HG03045 (cell line): Measurements from ENCODE around the gene CLPTM1L.
"Not testable (repeated sequence)": the region's sequence is repeated elsewhere in the genome, so short reads cannot be mapped to it uniquely, and the experiment has no call there.

Source experiments
- ATAC-seq: cut with Tn5 transposase; IDR thresholded peaks from one replicate; pipeline ENCODE4 v1.9.1; 2021; ENCODE audit warnings: mild to moderate bottlenecking, moderate library complexity; ENCODE audit not compliant: unreplicated experiment

Gene CLPTM1L

GRCh38 chr5:1328237-1329110 lies 16.4 kb downstream of the CLPTM1L start:
- ATAC-seq = not testable (repeated sequence)

DNA sequence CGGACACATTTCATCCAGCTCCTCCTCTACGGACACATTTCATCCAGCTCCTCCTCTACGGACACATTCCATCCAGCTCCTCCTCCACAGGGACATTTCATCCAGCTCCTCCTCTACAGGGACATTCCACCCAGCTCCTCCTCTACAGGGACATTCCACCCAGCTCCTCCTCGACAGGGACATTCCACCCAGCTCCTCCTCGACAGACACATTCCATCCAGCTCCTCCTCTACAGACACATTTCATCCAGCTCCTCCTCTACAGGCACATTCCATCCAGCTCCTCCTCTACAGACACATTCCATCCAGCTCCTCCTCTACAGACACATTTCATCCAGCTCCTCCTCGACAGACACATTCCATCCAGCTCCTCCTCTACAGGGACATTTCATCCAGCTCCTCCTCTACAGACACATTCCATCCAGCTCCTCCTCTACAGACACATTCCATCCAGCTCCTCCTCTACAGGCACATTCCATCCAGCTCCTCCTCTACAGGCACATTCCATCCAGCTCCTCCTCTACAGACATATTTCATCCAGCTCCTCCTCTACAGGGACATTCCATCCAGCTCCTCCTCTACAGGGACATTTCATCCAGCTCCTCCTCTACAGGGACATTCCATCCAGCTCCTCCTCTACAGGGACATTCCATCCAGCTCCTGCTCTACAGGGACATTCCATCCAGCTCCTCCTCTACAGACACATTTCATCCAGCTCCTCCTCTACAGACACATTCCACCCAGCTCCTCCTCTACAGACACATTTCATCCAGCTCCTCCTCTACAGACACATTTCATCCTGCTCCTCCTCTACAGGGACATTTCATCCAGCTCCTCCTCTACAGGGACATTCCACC lies 17.8 kb downstream of the CLPTM1L start:
- not testable (repeated sequence) for ATAC-seq

DNA sequence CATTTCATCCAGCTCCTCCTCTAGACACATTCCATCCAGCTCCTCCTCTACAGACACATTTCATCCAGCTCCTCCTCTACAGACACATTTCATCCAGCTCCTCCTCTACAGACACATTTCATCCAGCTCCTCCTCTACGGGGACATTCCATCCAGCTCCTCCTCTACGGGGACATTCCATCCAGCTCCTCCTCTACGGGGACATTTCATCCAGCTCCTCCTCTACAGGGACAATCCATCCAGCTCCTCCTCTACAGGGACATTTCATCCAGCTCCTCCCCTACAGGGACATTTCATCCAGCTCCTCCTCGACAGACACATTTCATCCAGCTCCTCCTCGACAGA lies 18.4 kb downstream of the CLPTM1L start:
- not testable (repeated sequence) for ATAC-seq

DNA sequence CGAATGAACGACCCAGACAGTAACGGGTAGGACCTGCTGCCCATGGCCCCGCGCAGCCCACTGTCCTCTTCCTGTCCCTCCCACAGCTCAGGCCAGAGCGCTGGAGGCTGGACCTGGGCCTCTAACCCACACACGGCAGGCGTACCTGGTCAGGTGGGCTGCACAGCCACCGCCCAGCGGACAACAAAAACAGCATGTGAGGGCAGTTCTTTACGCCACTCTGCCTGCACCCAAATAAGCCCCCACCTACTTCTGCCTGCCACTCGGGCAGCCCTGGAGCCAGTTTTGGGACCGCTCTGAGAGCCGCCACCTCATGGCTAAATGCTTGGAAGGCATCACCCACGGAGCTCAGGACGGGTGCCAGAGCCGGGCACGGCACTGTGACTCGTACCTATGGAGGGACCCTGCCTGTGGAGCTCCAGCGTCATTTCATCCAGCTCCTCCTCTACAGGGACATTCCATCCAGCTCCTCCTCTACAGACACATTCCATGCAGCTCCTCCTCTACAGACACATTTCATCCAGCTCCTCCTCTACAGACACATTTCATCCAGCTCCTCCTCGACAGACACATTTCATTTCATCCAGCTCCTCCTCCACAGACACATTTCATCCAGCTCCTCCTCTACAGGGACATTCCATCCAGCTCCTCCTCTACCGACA lies 18.9 kb downstream of the CLPTM1L start:
- ATAC-seq = no peak

- ATAC-seq = no peak
These were observed 19.6 kb downstream of the CLPTM1L start for GRCh38 chr5:1325191-1325741.

DNA sequence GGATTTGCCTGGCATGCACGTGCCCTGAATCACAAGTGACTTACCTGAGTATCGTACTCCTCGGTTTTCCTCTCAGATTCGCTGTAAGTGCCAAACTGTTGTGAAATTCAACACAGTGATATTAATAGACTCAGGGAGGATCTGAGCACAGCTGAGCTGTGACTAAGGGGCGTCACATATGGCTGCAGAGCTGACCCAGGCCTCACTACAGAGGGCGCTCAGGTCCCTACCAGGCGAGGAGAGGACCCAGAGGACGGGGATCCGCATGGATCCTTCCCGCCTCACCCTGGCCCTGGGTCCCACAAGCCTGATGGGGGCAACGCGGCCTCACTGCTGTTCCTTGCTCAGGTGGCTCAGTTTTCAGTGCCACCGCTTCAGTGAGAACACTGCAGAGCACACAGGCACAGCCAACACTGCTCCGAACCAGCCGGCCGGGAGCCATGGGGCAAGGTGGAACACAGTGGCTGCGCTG lies 20.1 kb downstream of the CLPTM1L start:
- ATAC-seq = no peak

- ATAC-seq = no peak
These were observed 20.6 kb downstream of the CLPTM1L start for GRCh38 chr5:1324301-1324700.

- no peak for ATAC-seq
These were observed 21.1 kb downstream of the CLPTM1L start for GRCh38 chr5:1323803-1324173.

GRCh38 chr5:1322955-1323802 lies 21.7 kb downstream of the CLPTM1L start:
- ATAC-seq = no peak

- no peak for ATAC-seq
These were observed 22.6 kb downstream of the CLPTM1L start for GRCh38 chr5:1322036-1322900.

GRCh38 chr5:1321576-1321975 lies 23.3 kb downstream of the CLPTM1L start:
- no peak for ATAC-seq

- ATAC-seq = no peak
These were observed 24.2 kb downstream of the CLPTM1L start for GRCh38 chr5:1320436-1321344.

GRCh38 chr5:1319436-1320256 lies 25.3 kb downstream of the CLPTM1L start:
- ATAC-seq = no peak

- no peak for ATAC-seq
These were observed 26.1 kb downstream of the CLPTM1L start for GRCh38 chr5:1318659-1319251.

DNA sequence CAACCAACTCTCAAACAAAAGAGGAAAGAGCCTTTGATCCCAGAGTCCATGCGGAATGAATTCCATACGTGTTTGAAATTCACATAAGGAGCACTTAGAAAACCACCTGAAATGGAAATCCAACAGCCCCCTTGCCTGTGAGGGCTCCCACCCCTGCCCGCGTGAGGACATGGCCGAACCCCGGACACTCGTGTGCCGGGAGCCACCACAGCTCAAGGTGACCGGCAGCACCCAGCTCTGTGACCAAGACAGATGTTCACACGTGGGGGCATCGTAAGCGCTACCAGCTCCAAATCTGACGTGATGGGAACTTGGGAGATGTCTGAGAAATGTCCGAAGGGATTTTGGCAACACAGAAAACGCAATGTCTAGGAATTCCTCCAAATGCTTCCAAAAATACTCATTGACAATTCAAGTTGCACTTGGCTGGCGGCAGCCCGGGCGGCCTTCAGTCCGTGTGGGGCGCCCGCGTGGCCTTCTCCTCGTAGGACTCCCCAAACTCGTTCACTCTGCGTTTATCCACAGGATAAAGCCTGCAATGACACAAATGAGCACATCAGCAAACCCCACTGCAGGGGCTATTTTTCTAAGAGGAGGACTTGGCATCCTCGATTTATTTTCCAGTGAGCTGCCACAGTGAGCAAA lies 26.9 kb downstream of the CLPTM1L start:
- no peak for ATAC-seq

DNA sequence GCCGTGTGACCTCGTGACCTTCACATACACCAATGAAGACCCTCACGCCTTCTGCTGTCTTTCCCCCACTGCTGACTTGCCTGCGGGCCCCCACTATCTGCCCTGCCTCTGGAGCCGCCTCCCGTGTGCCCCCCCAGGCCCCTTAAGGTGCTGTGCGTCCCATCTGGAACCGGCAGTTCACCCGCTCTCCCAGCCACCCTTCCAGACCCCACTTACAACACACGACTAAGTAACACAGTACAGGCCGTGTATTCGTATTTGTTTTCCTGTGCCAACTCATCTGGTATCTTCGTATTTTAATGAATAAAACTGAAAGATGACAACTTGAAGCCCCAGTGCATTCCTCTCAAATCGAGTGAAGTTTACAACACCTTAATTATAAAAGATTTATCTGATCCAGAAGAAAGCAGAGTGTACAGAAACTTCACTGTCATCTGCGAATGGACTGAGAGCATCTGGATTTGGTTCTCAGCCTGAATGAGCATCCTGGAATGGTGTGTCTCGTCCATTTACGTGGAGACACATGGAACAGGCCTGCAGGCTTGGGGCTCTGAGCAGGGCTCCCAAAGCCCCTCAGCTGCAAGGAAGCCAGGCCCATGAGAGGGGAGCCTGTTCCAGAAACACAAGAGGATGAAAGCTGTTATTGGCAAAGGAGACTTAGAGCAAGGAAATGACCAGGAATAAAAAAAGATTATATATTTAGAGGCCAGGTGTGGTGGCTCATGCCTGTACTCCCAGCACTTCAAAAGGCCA lies 28.1 kb downstream of the CLPTM1L start:
- ATAC-seq = no peak
